Uterus (tissue), 4 donors: ENCODE data around the gene GAP43. TPM values are rescaled to one million over a fixed set of nuclear protein-coding genes. Genes with fewer than 3 reads are reported as not detected.

Experiments
- DNase-seq, 2 donors: peaks; one replicate each; pipeline ENCODE4 v3.0.0-alpha.2; 2019 to 2020
- H3K27ac ChIP-seq, 2 donors: fragments of 200-600 bp; sonication (generic); 1 replicate in 1 of 2; 2 replicates in 1 of 2; pipeline ENCODE4 v1.5.1; 2016 to 2018
- H3K27me3 ChIP-seq, 2 donors: fragments of 200-600 bp; sonication (generic); one replicate each; pipeline ENCODE4 v1.5.1; 2018 to 2019; ENCODE audit warnings: control low read depth in 1 of 2
- H3K36me3 ChIP-seq, 2 donors: fragments of 200-600 bp; sonication (generic); one replicate each; pipeline ENCODE4 v1.5.1; 2019; ENCODE audit warnings: control low read depth in 1 of 2
- H3K4me1 ChIP-seq, 2 donors: fragments of 200-600 bp; sonication (generic); one replicate each; pipeline ENCODE4 v1.5.1; 2018 to 2019; ENCODE audit warnings: control low read depth in 1 of 2
- H3K4me3 ChIP-seq, 2 donors: fragments of 200-600 bp; sonication (generic); 1 replicate in 1 of 2; 2 replicates in 1 of 2; pipeline ENCODE4 v1.5.1; 2018 to 2019; ENCODE audit warnings: mild to moderate bottlenecking in 1 of 2
- H3K9me3 ChIP-seq, 2 donors: fragments of 200-600 bp; sonication (generic); one replicate each; pipeline ENCODE4 v1.5.1; 2019; ENCODE audit warnings: control low read depth in 1 of 2
- CTCF ChIP-seq, 4 experiments: fragments of 200-600 bp in 2 of 4; fragments of 450-650 bp in 2 of 4; sonication (generic) in 2 of 4; IDR thresholded peaks; one replicate each; pipeline ENCODE4 v1.5.1; 2016 to 2019; ENCODE audit warnings: antibody characterized with exemption in 4 of 4, mild to moderate bottlenecking in 2 of 4, moderate library complexity in 1 of 4
- POLR2A ChIP-seq, 2 donors: fragments of 450-650 bp; IDR thresholded peaks; one replicate each; pipeline ENCODE4 v1.6.1; 2016; ENCODE audit warnings: antibody characterized with exemption in 2 of 2, mild to moderate bottlenecking in 1 of 2, moderate library complexity in 1 of 2
- intact Hi-C: fragments of 100-400 bp; cut with DNase I; formaldehyde crosslinking; loops from one replicate; pipeline ENCODE4 v1.15.1; 2023; ENCODE audit warnings: low total_unique reads
- total RNA-seq, 4 donors: library from RNA; depleted of rRNA in 3 of 4; stranded (reverse); fragments of >200 nt in 3 of 4; gene quantifications; one replicate each; pipeline versions ENCODE4 v1.1.0 to v1.2.4, GENCODE V29; 2014 to 2023
- donor health status: DM: yes; HTN: yes; CAD: no.

GAP43 gene
- total RNA-seq, 4 donors from 2014 or later, result 7.0 TPM; not detected in 3

- no peaks in the 10 kb centered on the region for H3K4me1 ChIP-seq
- no peak overlapping the region for H3K27ac ChIP-seq
- no peaks in the 10 kb centered on the region for H3K36me3 ChIP-seq
- DNase-seq, result no peak
- intact Hi-C loops, result no loop called here
- no peaks in the 10 kb centered on the region for H3K27me3 ChIP-seq
- TF ChIP-seq POLR2A (IDR thresholded peaks at IDR 0.05) (no peak), CTCF (IDR thresholded peaks at IDR 0.05) (no peak)
- no peak overlapping the region for H3K4me3 ChIP-seq
- H3K9me3 ChIP-seq, result no peaks in the 10 kb centered on the region
Observed at GRCh38 chr3:115685097-115685496, 61.8 kb downstream of the GAP43 start.

GRCh38 chr3:115687721-115688120 lies 64.4 kb downstream of the GAP43 start:
- H3K4me1 ChIP-seq, result no peaks in the 10 kb centered on the region
- H3K27me3 ChIP-seq, result no peaks in the 10 kb centered on the region
- H3K36me3 ChIP-seq, result no peaks in the 10 kb centered on the region
- DNase-seq, result no peak
- TF ChIP-seq POLR2A (IDR thresholded peaks at IDR 0.05) (no peak), CTCF (IDR thresholded peaks at IDR 0.05) (no peak)
- no peaks in the 10 kb centered on the region for H3K9me3 ChIP-seq
- no peak overlapping the region for H3K27ac ChIP-seq
- no peak overlapping the region for H3K4me3 ChIP-seq
- intact Hi-C loops, result no loop called here

GRCh38 chr3:115688418-115688817 lies 65.1 kb downstream of the GAP43 start:
- TF ChIP-seq POLR2A (IDR thresholded peaks at IDR 0.05) (no peak), CTCF (IDR thresholded peaks at IDR 0.05) (no peak)
- Histone ChIP-seq H3K27me3 (no peaks in the 10 kb centered on the region), H3K27ac (no peak overlapping the region), H3K4me3 (no peak overlapping the region), H3K4me1 (no peaks in the 10 kb centered on the region), H3K9me3 (no peaks in the 10 kb centered on the region), H3K36me3 (no peaks in the 10 kb centered on the region)
- no peak for DNase-seq
- intact Hi-C loops, result no loop called here

GRCh38 chr3:115689928-115690327 lies 66.6 kb downstream of the GAP43 start:
- H3K27ac ChIP-seq, result no peak overlapping the region
- no peaks in the 10 kb centered on the region for H3K9me3 ChIP-seq
- no peaks in the 10 kb centered on the region for H3K4me1 ChIP-seq
- H3K36me3 ChIP-seq, result no peaks in the 10 kb centered on the region
- TF ChIP-seq CTCF (IDR thresholded peaks at IDR 0.05) (no peak), POLR2A (IDR thresholded peaks at IDR 0.05) (no peak)
- no peaks in the 10 kb centered on the region for H3K27me3 ChIP-seq
- intact Hi-C loops, result loop anchor here (5.0 kb wide), 1 partner anchor 473 kb away; no protein-coding TSS in a partner anchor
- H3K4me3 ChIP-seq, result no peak overlapping the region
- DNase-seq, result no peak

- Histone ChIP-seq H3K9me3 (no peaks in the 10 kb centered on the region), H3K27me3 (no peaks in the 10 kb centered on the region), H3K4me3 (no peak overlapping the region), H3K4me1 (no peaks in the 10 kb centered on the region), H3K36me3 (no peaks in the 10 kb centered on the region), H3K27ac (no peak overlapping the region)
- no peak for TF ChIP-seq CTCF (IDR thresholded peaks at IDR 0.05)
- no peak for TF ChIP-seq POLR2A (IDR thresholded peaks at IDR 0.05)
- intact Hi-C loops, result loop anchor here (5.0 kb wide), 1 partner anchor 475 kb away; no protein-coding TSS in a partner anchor
- no peak for DNase-seq
Observed at GRCh38 chr3:115691964-115692363, 68.7 kb downstream of the GAP43 start.
